H7 (cell line): ENCODE results near the gene TOM1L1. TPM values are rescaled to one million over a fixed set of nuclear protein-coding genes. Genes with fewer than 3 reads are reported as not detected.

Experiments used
- DNase-seq: peaks from one replicate; pipeline ENCODE4 v3.0.0; 2012
- H3K27me3 ChIP-seq: 2 replicates; pipeline ENCODE4 v1.6.0; 2011; ENCODE audit warnings: mild to moderate bottlenecking, low read length; ENCODE audit not compliant: control insufficient read depth, insufficient read depth
- H3K36me3 ChIP-seq: replicated peaks from 2 replicates; pipeline ENCODE4 v1.5.1; 2011; ENCODE audit warnings: low read length; ENCODE audit not compliant: control insufficient read depth, insufficient read depth
- H3K4me3 ChIP-seq: 2 replicates; pipeline ENCODE4 v1.5.1; 2011; ENCODE audit warnings: low read depth, mild to moderate bottlenecking, control low read depth, low read length, moderate library complexity; ENCODE audit not compliant: insufficient read depth
- total RNA-seq: library from RNA; depleted of rRNA; stranded (reverse); fragments of >200 nt; shearing (Covaris generic); gene quantifications from 2 replicates; pipeline ENCODE4 v1.2.3, GENCODE V29; 2014

TOM1L1 gene
- total RNA-seq, 1 experiment from 2014 or later, result 61.9 TPM

DNA sequence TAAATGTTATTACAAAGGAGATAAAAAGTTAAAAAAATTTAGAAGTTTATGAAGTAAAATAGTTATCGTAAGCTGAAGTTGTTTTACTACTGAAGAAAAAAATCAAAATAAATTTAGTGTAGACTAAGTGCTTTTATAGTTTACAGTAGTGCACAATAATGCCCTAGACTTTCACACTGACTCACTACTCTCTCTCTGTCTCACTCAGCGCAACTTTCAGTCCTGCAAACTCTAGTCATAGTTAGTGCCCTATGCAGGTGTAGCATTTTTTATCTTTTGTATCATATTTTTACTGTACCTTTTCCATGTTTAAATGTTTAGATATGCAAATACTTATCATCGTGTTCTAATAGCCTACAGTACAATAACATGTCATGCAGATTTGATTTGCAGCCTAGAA is 17.7 kb upstream of the TOM1L1 start:
- Histone ChIP-seq H3K4me3 (no peak overlapping the region), H3K27me3 (no peaks in the 10 kb centered on the region), H3K36me3 (no peaks in the 10 kb centered on the region)
- no peak for DNase-seq

DNA sequence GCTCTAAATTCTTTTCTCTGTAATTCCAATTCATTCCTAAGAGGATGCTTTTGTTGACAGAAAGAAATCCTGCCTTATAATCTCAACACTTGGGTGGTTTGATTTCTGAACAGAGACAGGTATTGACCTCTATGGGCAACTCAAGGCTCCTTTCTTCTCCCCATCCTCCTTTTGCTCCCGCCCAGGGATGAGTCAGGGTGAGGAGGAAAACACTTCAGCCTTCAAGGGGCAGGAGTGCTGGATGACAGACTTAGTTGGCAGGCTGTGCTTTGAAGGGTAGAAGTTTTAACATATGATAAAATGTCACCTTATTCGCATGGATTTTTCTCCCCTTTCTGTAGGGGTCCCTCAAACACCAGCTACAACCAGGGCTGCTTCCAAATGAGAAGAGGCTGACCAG is 16.7 kb upstream of the TOM1L1 start:
- H3K4me3 ChIP-seq, result no peak overlapping the region
- H3K27me3 ChIP-seq, result no peaks in the 10 kb centered on the region
- no peaks in the 10 kb centered on the region for H3K36me3 ChIP-seq
- no peak for DNase-seq

DNA sequence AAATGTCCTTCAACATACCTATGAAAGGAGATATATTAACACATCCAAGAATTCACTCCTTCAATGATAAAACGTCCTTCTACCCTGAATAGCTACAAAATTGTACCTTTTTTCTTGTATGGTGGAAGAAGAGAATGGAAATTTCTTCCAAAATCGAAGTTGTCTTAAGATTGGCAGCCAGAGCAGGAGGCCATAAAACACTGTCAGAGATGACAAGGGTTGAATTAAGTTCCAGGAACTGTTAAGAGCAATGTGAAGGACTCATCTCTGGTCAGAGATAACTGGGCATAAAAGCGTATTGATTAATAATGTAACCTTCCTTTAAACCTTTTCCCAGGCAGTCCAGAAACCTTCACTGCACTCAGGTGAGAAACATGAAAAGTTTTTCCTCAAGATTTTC is 12.9 kb upstream of the TOM1L1 start:
- Histone ChIP-seq H3K36me3 (no peaks in the 10 kb centered on the region), H3K27me3 (no peaks in the 10 kb centered on the region), H3K4me3 (no peak overlapping the region)
- DNase-seq, result no peak

- DNase-seq, result no peak
- Histone ChIP-seq H3K27me3 (no peaks in the 10 kb centered on the region), H3K4me3 (no peak overlapping the region)
Measured at GRCh38 chr17:54888254-54888653, 12.4 kb upstream of the TOM1L1 start.

DNA sequence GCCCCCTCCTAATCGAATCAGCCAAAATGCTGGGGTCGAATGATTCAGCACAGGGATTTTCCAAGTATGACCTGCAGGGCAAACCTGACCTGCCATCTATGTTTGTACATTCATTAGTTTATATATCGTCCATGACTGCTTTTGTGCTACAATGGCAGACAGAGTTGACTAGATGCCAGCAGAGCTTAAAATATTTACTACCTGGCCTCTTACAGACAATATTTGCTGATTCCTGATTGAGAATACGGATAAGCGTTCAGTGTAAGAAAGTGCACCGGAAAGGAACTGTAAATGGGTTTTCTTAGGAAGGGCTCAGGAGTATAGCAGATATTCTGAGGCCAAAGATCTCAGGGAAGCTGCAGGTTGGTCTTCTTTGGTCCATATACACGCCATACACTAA is 11.7 kb upstream of the TOM1L1 start:
- DNase-seq, result no peak
- Histone ChIP-seq H3K27me3 (no peaks in the 10 kb centered on the region), H3K4me3 (no peak overlapping the region), H3K36me3 (no peaks in the 10 kb centered on the region)

More at GRCh38 chr17:54888254-54888653, 12.4 kb upstream of the TOM1L1 start:
- no peaks in the 10 kb centered on the region for H3K36me3 ChIP-seq

GRCh38 chr17:54891176-54891821 is 9.4 kb upstream of the TOM1L1 start:
- no peaks in the 10 kb centered on the region for H3K36me3 ChIP-seq
- H3K27me3 ChIP-seq, result no peaks in the 10 kb centered on the region
- H3K4me3 ChIP-seq, result no peak overlapping the region
- peak; percentile 53 for DNase-seq

DNA sequence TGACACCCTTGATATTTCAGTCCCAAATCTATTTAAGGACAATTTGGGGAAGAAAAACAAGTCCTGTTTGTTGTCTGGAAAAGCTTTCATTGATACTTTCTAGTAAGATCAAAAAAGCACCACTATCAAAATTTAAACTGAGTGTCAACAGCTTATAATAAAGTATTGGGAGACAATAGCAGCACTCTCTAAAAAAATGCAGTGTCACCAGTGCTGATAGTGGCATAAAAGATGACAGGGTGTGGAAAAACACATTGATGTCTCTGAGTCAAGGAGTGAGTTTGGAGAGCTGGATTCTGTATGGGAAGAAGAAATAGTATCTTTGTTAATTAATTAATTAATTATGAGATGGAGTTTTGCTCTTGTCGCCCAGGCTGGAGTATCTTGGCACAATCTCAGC is 8.3 kb upstream of the TOM1L1 start:
- DNase-seq, result no peak
- no peaks in the 10 kb centered on the region for H3K27me3 ChIP-seq
- H3K4me3 ChIP-seq, result no peak overlapping the region
- H3K36me3 ChIP-seq, result no peaks in the 10 kb centered on the region

DNA sequence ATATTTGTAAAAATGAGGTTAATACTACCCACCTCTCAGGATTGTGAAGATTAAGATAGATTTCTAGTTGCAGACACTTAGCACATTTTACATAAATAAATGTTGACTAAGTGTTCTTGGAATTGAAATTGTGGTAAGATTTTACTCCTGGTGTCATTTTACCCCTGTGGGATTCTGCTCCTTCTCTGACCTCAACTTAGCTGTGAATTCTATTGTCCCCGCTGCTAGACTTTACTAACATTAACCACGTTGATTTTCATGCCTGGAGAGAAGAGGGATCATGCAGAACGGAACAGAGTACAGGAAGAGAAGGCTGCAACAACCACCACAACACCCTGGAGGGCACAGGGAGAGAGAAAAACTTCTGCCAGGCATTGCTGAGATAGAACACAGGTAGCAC is 2.1 kb upstream of the TOM1L1 start:
- no peaks in the 10 kb centered on the region for H3K36me3 ChIP-seq
- no peak for DNase-seq
- H3K27me3 ChIP-seq, result no peaks in the 10 kb centered on the region
- H3K4me3 ChIP-seq, result no peak overlapping the region

GRCh38 chr17:54899201-54899600 is 1.5 kb upstream of the TOM1L1 start:
- Histone ChIP-seq H3K4me3 (no peak overlapping the region), H3K36me3 (no peaks in the 10 kb centered on the region)
- no peak for DNase-seq

DNA sequence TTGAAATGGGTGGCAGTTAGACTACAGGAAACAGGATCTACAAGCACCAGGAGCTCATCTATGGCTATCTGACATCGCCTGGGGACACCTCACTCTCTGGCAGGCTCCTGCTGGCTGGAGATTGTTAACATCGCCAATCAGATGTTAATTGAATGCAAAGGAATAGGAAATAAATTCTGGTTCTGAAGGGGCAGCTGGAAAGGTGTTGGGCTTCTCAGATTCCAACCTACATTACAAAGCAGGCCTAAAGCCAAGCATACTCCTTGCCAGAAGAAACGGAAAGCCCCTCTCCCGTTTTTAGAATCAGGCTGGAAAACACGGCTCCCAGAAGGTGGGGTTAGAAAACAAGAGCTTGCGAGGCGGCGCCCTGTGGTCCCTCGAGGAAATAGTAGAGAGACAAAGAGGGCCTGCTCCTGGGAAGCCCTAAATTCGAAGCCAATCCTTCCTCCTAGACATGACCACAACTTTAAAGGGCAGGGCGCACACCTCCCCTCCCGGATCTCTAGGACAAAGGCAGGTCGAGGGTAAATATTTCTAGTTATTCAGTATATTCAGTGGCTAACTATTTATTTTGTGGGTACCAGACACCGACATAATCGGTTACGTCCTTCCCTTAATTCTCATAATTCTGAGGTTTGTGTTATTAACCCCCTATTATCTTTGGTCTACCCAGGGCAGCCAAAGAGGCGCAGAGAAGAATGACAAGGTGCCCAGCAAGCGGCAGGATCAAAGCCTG is 763 bp upstream of the TOM1L1 start:
- DNase-seq, result peak; percentile 52
- Histone ChIP-seq H3K27me3 (no peaks in the 10 kb centered on the region), H3K4me3 (peak overlapping the region; percentile 77), H3K36me3 (no peaks in the 10 kb centered on the region)

More at GRCh38 chr17:54899201-54899600, 1.5 kb upstream of the TOM1L1 start:
- no peaks in the 10 kb centered on the region for H3K27me3 ChIP-seq

DNA sequence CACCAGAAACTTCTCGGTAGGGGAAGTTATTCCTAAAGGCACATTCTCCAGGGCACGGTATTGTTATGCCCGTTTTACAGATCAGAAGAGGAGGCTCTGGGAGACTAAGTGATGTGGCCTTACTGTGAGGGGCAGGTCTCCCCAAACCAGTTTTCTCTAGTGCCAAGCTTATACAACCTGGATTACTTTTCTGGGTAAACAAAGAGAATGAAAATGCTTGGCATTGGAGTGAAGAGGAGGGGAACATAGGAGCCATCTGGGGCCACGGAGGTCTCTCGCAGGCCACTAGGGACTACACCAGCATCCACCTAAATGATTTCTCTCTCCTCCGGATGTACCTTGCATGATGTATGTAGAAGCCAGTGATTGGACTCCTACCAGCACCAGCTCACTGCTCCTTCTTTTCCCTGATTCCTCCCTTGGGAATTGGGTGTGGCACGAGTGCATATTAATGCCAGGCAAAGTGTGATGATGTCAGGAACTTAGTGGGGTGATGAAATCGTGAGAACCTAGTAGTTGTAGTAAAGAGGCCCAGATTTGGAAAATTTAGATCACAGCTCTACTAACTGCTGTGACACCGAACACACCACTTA is 674 bp downstream of the TOM1L1 start:
- DNase-seq, result peak; percentile 13
- no peaks in the 10 kb centered on the region for H3K27me3 ChIP-seq
- H3K36me3 ChIP-seq, result no peaks in the 10 kb centered on the region
- H3K4me3 ChIP-seq, result peak overlapping the region; percentile 77

DNA sequence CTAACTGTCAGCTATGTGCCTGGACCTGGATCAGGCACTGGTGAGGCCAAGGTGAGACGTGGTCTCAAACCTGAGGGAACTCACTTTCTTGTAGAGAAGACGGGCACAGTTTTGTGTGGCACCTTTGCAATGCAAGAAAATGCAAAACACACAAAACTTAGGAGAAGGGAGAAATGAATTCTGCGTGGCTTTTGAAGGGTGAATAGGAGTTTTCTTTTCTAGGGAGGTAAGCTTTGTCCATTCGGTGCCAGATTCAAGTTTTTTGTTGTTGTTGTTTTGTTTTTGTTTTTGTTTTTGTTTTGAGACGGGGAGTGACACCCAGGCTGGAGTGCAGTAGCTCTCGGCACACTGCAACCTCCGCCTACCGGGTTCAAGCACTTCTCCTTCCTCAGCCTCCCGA is 1.4 kb downstream of the TOM1L1 start:
- Histone ChIP-seq H3K4me3 (no peak overlapping the region), H3K27me3 (no peaks in the 10 kb centered on the region), H3K36me3 (no peaks in the 10 kb centered on the region)
- no peak for DNase-seq

- H3K4me3 ChIP-seq, result no peak overlapping the region
- no peak for DNase-seq
- no peaks in the 10 kb centered on the region for H3K36me3 ChIP-seq
- H3K27me3 ChIP-seq, result no peaks in the 10 kb centered on the region
Measured at GRCh38 chr17:54902611-54903010, 2.0 kb downstream of the TOM1L1 start.

DNA sequence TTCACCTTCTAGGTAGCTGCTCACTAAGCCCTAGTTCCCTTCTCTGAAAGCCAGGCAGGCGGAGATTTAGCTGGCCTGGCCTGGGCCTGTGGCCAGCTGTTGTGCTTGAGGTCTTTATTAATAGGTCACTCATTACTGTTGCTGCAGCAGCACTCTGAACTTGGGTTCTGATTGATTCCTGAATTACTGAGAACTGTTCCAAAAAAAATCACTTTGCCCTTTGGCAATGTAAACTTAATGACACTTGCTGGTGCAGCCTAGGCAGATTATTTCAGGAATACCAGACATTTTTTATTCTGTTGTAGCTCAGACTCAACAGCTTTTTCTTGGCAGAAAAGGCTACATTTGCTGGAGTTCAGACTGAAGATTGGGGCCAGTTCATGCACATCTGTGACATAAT is 2.7 kb downstream of the TOM1L1 start:
- Histone ChIP-seq H3K4me3 (no peak overlapping the region), H3K27me3 (no peaks in the 10 kb centered on the region), H3K36me3 (no peaks in the 10 kb centered on the region; the same call in 1 of the 2 replicates)
- no peak for DNase-seq

DNA sequence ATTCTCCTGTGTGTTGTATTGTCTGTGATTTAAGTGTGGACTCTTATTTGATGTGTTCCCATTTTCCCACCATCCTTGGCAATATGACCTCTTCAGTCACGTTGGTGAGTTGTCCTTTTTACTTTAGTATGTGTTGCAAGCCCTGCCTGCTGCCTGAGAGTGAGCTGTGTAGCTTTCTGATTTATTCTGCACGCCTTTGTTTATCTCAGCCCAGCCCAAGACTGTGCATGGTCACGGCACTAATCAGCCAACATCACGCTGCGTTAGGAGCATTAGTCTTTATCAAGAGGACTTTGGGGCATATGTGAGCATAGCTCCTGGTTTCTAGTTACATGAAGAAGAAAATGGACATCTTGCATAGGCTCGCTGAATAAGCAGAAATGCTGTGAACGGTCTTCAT is 6.0 kb downstream of the TOM1L1 start:
- no peak for DNase-seq
- no peak overlapping the region for H3K4me3 ChIP-seq
- no peaks in the 10 kb centered on the region for H3K27me3 ChIP-seq
- H3K36me3 ChIP-seq, result no peaks in the 10 kb centered on the region; the same call in 1 of the 2 replicates
